H1 (cell line): ENCODE data around the gene RXRA. TPM values are rescaled to one million over a fixed set of nuclear protein-coding genes. Genes with fewer than 3 reads are reported as not detected.

Source experiments
- CHD7 ChIP-seq: fragments of 300-600 bp; sonication (generic); IDR thresholded peaks from 2 replicates; pipeline ENCODE4 v1.7.1; 2012; ENCODE audit warnings: low read length, moderate library complexity, mild to moderate bottlenecking, inconsistent platforms; ENCODE audit not compliant: insufficient replicate concordance
- CTBP2 ChIP-seq: IDR thresholded peaks from 2 replicates; pipeline ENCODE4 v1.7.0; 2011; ENCODE audit warnings: borderline replicate concordance, mild to moderate bottlenecking, moderate library complexity, mixed read lengths, low read length; ENCODE audit not compliant: insufficient read depth, insufficient read length
- NANOG ChIP-seq: IDR thresholded peaks from 2 replicates; pipeline ENCODE4 v1.6.1; 2011; ENCODE audit warnings: low read length, low read depth, mild to moderate bottlenecking, inconsistent platforms; ENCODE audit not compliant: insufficient read depth, poor library complexity, severe bottlenecking
- POLR2A ChIP-seq, 2 experiments: IDR thresholded peaks; 1 replicate in 1 of 2; 2 replicates in 1 of 2; pipeline ENCODE4 v1.6.1; 2011; ENCODE audit warnings: low read depth in 2 of 2, low read length in 2 of 2, mild to moderate bottlenecking in 2 of 2; ENCODE audit errors: control extremely low read depth in 1 of 2
- RAD21 ChIP-seq, 2 experiments: IDR thresholded peaks in 1 of 2; conservative IDR thresholded peaks in 1 of 2; 2 replicates each; pipeline ENCODE4 v1.6.1; 2011; ENCODE audit warnings: low read depth in 2 of 2, low read length in 2 of 2, improper control_type of control experiment in 1 of 2, inconsistent platforms in 1 of 2, mild to moderate bottlenecking in 1 of 2, moderate library complexity in 1 of 2
- polyA plus RNA-seq, 7 experiments: library from polyadenylated mRNA; depleted of rRNA in 3 of 7; stranded (reverse) in 5 of 7; unstranded in 2 of 7; fragments of >200 nt in 5 of 7; fragments of 200-250 nt in 2 of 7; gene quantifications; 1 replicate in 5 of 7; 2 replicates in 1 of 7; 4 replicates in 1 of 7; pipeline versions ENCODE4 v1.2.1 to v1.2.3, GENCODE V29; 2011 to 2013; ENCODE audit warnings: missing spikeins in 2 of 7, mixed read lengths in 2 of 7
- total RNA-seq: library from RNA; stranded (reverse); fragmentation: NEBNext Ultra II Directional; extraction: Animal tissue kit (Norgen Biotek cat#: 25700); gene quantifications from 2 replicates; pipeline ENCODE4 v1.2.1, GENCODE V29; 2021

RXRA gene
- total and polyA plus RNA-seq, 2 of the 8 experiments (the other 6 are each of a cell fraction or from before 2014, with no cell fraction given): 9.8 to 29.4 TPM

GRCh38 chr9:134293611-134294152 lies 32.6 kb upstream of the RXRA start (continued):
- TF ChIP-seq CHD7: no peak
- TF ChIP-seq CTBP2: no peak
- no peak for TF ChIP-seq NANOG
- TF ChIP-seq POLR2A (IDR thresholded peaks at IDR 0.05; ENCODE audit: control extremely low read depth in 1 of 2, low read depth in 2 of 2, low read length in 2 of 2): no peak
- TF ChIP-seq RAD21 (IDR thresholded peaks at IDR 0.05 in 1 of 2, conservative IDR thresholded peaks at IDR 0.05 in 1 of 2; ENCODE audit: low read depth in 2 of 2, low read length in 2 of 2): no peak
